ENCODE measurements around the gene ENO3.

Gene ENO3

DNA sequence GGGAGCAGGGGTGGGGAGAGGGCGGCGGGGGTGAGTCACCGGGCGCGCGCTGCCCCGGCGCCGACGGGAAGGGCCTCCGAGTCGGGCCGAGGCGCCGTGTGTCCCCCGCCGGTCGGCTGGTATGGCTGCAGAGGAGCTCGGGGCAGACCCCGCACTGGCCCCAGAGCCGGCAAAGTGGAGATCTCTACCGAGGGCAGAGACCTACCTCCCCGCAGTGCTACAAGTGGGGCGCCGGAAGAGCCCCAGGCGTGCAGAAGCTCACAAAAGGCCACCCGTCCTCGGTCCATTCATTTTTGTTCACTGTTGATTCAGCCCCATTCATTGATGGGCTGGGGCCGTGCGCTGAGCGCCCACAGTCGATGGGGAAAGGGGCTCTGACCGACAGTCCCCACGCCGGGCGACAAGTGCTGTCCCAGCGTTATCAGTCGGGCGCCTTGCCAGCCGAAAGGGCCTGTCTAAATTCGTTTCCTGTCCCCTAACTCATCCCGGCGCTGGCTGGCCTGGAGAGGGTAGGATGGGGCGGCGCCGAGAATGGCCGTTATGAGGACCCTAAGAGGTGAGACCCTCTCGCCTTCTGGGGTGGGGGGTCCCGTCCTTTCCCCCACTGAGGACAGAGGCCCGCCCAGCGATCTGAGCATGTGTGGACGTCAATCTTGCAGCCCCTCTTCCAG is 709 bp upstream of the ENO3 start:
- no peak for DNase-seq (ENCODE audit: low read depth)

DNA sequence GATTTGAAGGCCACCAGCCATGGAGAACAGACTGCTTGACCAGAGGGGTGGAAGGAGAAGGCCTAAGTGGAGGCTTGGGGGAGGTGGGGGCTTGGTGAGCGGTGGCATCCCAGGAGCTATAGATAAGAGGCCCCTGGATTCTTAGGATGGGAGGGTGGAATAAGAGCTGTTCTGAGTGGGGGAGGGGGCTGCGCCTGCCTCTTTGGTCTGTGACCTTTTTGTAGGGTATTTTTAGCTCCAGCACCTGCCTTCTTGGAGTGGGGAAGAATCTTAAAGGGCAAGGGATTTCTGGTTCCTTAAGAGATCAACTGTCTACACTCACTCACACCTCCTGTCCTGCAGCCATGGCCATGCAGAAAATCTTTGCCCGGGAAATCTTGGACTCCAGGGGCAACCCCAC is 567 bp downstream of the ENO3 start:
- no peak for DNase-seq (ENCODE audit: low read depth)

DNA sequence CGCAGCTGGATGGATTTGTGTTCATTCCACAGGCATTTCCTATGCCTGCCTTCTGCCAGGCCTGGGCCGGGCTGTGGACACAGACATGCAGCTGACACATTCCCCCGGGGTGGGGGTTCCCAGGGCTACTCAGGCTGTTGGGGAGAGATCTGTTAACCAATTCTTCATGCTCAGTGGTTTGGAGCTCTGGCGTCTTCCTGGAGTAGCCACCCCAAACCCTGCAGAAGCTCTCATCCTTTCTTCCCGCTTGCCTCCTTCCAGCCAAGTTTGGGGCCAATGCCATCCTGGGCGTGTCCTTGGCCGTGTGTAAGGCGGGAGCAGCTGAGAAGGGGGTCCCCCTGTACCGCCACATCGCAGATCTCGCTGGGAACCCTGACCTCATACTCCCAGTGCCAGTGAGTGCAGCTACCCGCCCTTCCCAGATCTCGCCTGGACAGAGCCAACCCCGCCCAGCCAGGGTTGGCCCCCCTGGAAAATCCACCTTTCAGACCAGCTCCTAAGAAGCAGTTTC is 2.6 kb downstream of the ENO3 start:
- DNase-seq (ENCODE audit: low read depth), result no peak

DNA sequence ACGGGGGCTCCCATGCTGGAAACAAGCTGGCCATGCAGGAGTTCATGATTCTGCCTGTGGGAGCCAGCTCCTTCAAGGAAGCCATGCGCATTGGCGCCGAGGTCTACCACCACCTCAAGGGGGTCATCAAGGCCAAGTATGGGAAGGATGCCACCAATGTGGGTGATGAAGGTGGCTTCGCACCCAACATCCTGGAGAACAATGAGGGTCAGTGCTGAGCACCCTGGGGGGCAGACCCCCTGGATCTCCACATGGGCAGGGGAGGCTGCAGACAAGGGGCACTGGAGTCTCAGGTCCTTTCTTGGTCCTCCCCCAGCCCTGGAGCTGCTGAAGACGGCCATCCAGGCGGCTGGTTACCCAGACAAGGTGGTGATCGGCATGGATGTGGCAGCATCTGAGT is 4.2 kb downstream of the ENO3 start:
- no peak for DNase-seq (ENCODE audit: low read depth)

DNA sequence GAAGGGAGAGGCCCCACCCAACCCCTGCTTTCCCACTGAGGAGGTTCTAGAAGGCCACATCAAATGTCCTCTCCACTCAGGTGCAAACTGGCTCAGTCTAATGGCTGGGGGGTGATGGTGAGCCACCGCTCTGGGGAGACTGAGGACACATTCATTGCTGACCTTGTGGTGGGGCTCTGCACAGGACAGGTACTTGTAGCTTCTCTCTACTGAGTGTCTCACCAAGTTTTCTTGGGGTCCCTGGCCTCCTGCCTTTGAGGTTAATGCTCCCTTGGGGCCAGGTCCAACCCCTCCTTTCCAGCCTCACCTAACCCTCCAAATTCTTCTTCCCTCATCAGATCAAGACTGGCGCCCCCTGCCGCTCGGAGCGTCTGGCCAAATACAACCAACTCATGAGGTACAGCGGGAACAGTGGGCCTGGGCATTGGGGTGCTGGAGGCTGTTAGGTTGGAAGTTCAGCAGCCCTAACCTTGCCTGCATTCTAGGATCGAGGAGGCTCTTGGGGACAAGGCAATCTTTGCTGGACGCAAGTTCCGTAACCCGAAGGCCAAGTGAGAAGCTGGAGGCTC is 5.7 kb downstream of the ENO3 start:
- DNase-seq (ENCODE audit: low read depth), result no peak

DNA sequence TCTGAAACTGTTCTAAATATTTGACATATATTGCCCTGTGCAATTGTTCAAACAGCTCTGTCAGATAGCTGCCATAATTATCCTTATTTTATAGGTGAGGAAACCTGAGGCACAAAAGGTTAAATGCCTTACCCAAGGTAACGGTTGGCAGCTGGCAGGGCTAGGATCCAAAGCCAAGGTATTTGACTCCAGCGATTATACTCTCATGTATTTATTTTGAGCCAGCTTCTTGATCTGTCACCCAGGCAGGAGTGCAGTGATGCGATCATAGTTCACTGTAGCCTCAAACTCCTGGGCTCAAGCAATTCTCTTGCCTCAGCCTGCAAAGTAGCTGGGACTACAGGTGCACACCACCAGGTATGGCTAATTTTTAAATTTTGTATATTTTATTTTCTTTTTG is 7.2 kb downstream of the ENO3 start:
- no peak for DNase-seq (ENCODE audit: low read depth)

DNA sequence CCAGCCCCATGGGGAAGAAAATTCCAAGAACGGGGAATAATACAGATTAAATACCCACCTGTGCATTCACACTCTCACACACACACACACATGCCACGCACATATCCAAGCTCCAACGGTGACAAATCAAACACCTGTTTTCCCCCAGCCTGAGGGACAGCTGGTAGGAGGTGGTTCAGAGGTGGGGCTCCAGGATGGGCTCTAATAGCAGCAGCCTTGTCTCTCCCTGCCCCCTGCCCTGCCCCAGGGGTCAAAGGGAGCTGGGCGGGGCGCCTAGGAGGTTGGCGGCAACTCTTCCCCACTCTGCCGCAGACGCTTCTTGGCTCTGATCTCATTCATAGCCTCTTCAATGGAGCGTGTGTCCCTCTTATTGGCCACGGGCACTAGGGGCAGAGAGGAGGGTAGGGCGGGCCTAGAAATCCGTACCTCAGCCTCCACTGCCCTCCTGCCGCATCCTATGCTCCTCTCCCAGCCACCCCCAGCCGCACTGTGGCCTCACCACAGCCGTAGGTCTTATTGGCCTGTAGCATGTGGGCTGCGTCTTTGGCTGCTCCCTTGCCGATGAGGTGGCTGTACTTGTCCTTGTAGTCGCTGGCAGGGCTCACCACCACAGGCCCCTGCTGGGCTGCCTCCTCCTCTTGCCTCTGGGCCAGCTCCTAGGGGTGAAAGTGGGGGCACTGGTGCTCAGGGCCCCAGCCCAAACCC is 8.5 kb downstream of the ENO3 start:
- DNase-seq (ENCODE audit: low read depth), result no peak

DNA sequence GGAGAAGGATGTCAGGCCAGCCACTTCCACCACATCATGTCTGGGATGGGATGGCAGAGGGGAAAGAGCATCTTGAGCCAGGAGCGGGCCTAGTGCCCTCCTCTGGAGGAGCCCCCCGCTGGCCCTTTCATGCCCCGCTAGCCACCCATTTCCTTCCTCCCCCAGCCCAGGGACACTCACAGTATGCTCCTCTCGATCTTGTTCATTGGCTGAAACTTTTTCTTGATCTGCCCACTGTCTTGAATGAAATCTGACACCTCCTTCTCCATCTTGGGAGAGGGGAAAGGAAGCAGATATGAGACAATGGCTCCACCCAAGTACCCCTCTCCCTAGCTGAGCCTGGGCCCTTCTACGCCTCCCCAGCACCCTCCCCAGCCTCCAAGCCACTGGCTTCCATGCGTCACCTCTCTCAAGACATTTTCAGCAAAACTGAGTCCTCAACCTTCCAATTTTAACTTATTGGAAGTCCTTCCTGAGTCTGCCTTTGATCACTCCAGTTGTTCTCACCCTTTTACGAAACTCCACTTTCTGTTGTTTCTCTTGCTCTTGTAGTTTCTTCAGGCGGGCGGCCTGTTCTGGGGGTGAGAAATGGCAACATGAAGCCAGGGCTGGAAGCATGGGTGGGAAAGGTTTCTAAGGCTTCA is 9.5 kb downstream of the ENO3 start:
- DNase-seq (ENCODE audit: low read depth), result no peak

DNA sequence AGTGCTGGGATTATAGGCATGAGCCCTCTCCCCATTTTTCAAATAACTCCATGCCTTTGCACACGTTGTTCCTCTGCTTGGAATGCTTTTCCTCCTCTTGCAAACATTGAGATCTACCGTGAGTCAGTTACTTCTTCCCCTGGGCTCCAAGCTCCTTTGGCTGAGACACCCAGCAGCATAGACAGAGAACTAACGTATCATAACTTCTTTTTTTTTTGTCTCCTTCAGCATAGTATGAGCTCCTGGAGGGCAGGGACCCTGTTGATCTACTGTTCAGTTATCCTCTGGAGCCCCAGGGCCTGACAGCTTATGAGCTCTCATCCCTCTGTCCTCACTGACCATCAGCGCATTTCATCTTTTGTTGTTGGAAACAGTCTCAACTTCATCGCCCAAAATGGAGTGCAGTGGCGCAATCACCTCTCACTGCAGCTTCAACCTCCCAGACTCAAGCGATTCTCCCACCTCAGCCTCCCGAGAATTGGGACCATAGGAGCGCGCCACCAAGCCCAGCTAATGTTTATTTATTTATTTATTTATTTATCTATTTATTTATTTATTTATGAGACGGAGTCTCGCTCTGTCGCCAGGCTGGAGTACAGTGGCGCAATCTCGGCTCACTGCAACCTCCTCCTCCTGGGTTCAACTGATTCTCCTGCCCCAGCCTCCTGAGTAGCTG is 14.5 kb downstream of the ENO3 start:
- no peak for DNase-seq (ENCODE audit: low read depth)

GRCh38 chr17:4966844-4967538 is 16.1 kb downstream of the ENO3 start:
- peak; percentile 83 for DNase-seq (ENCODE audit: low read depth)

- peak; percentile 83 for DNase-seq (ENCODE audit: low read depth)
Measured at GRCh38 chr17:4967539-4968485, 16.9 kb downstream of the ENO3 start, which contains the start of gene SPAG7. Gene SPAG7 (minus strand): TSS chr17:4967817. CDS start chr17:4967804, 13 bp downstream.

DNA sequence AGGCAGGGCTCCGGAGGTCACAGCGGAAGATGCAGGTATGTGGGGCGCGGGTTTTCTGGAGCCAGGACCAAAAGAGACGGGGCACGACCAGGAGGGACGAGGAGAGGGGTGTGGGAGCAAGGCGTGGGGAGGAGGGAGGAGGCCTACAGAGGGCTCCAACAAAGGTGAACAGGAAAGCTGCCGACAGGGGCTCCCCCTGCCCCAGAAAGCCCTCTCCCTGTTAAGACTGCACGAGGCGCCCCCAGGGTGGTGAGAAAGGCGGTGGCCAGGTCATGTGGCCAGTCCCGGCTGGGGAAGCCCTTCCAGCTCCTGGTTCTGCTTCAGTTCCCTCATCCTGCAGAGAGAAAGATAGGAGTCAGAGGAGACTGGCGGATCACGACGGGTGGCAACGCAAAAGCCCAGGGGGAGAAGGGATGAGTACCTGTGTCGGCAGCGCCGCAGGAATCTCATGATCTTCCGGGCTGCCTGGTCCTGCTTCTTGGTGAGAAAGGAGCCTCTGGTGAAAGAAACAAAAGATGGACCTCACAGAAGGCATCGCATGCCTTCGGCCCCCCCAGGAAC is 17.6 kb downstream of the ENO3 start:
- DNase-seq (ENCODE audit: low read depth), result no peak

- DNase-seq (ENCODE audit: low read depth), result no peak
Measured at GRCh38 chr17:4969047-4969550, 18.2 kb downstream of the ENO3 start.

GRCh38 chr17:4969551-4970173 is 18.7 kb downstream of the ENO3 start:
- DNase-seq (ENCODE audit: low read depth), result no peak

- DNase-seq (ENCODE audit: low read depth), result no peak
Measured at GRCh38 chr17:4970273-4970672, 19.4 kb downstream of the ENO3 start.

GRCh38 chr17:4971826-4972225 is 20.9 kb downstream of the ENO3 start:
- no peak for DNase-seq (ENCODE audit: low read depth)

GRCh38 chr17:4972322-4972721 is 21.4 kb downstream of the ENO3 start:
- DNase-seq (ENCODE audit: low read depth), result no peak

- DNase-seq (ENCODE audit: low read depth), result no peak
Measured at GRCh38 chr17:4972752-4973151, 21.8 kb downstream of the ENO3 start.
